ENCODE results near the gene IMMP2L. TPM values are rescaled to one million over a fixed set of nuclear protein-coding genes. Genes with fewer than 3 reads are reported as not detected.

The IMMP2L gene
- total and polyA plus RNA-seq, 2 donors (not counting 3 experiments of a cell fraction or from before 2014, with no cell fraction given), result 9.9 to 11.8 TPM

GRCh38 chr7:111228437-111228836 lies 333.9 kb downstream of the IMMP2L start:
- dilution Hi-C loops (cut with MboI; ENCODE audit: extremely low pct_ligation_motif_present, low sequenced_read_pairs), result no loop called here
- ChIA-PET CTCF (no interaction called here), POLR2A (no interaction called here)
- FAIRE-seq, result no peak
- intact Hi-C loops (cut with micrococcal nuclease), result no loop called here
- Histone ChIP-seq H3K79me2 (ENCODE audit: control insufficient read depth, insufficient read depth, low read length) (no peaks in the 10 kb centered on the region), H3K4me2 (ENCODE audit: insufficient read depth, low read length) (no peak overlapping the region), H3K9me3 (replicated peaks; ENCODE audit: control insufficient read depth, insufficient read depth, low read length) (no peaks in the 10 kb centered on the region), H4K20me1 (replicated peaks; ENCODE audit: control insufficient read depth, extremely low read depth, insufficient read depth, low read length) (no peaks in the 10 kb centered on the region), H3K27me3 (ENCODE audit: control insufficient read depth in 2 of 2, insufficient read depth in 2 of 2, low read length in 2 of 2) (no peaks in the 10 kb centered on the region), H3K4me3 (replicated peaks in 1 of 3; ENCODE audit: insufficient read depth in 1 of 3, low read depth in 1 of 3, low read length in 3 of 3) (no peak overlapping the region), H3K9ac (replicated peaks; ENCODE audit: extremely low read depth, insufficient read depth, low read length) (no peak overlapping the region), H3K9me1 (replicated peaks; ENCODE audit: control insufficient read depth, extremely low read depth, insufficient read depth, low read length) (no peaks in the 10 kb centered on the region), H3K4me1 (ENCODE audit: control insufficient read depth, extremely low read depth, insufficient read depth, low read length) (peaks cover 25% of the 10 kb centered on the region), H3K27ac (ENCODE audit: insufficient read depth, low read depth, low read length) (no peak overlapping the region), H3K36me3 (ENCODE audit: control insufficient read depth in 2 of 2, extremely low read depth in 1 of 2, insufficient read depth in 2 of 2, low read length in 2 of 2) (no peaks in the 10 kb centered on the region), H2AFZ (ENCODE audit: low read depth, low read length) (no peak overlapping the region)
- TF ChIP-seq GATA2 (IDR thresholded peaks at IDR 0.05; ENCODE audit: insufficient read depth, insufficient read length, low read depth, low read length) (no peak), JUN (IDR thresholded peaks at IDR 0.05; ENCODE audit: borderline replicate concordance, insufficient read depth, insufficient read length, low read depth) (no peak), POLR2AphosphoS5 (IDR thresholded peaks at IDR 0.05; ENCODE audit: insufficient read depth, low read depth, low read length) (no peak), POLR2A (IDR thresholded peaks at IDR 0.05; ENCODE audit: low read depth, low read length) (no peak), FOS (IDR thresholded peaks at IDR 0.05; ENCODE audit: borderline replicate concordance, insufficient read depth, low read length) (no peak), CTCF (IDR thresholded peaks at IDR 0.05; ENCODE audit: extremely low read depth in 1 of 2, insufficient read depth in 1 of 2, low read depth in 1 of 2, low read length in 2 of 2) (no peak), MYC (IDR thresholded peaks at IDR 0.05; ENCODE audit: low read depth, low read length) (no peak), MAX (IDR thresholded peaks at IDR 0.05; ENCODE audit: insufficient read depth, insufficient read length) (no peak), EZH2 (IDR thresholded peaks at IDR 0.05; ENCODE audit: borderline replicate concordance, low read depth, low read length, severe bottlenecking) (no peak)
- BruUV-seq (replicated peaks), result no TSS peak
- no peak for DNase-seq (ENCODE audit: low read depth, low spot score)
